HG03558 (cell line): ENCODE results near the gene SLIRP.
"Not testable (repeated sequence)": the region's sequence is repeated elsewhere in the genome, so short reads cannot be mapped to it uniquely, and the experiment has no call there.

ENCODE experiments used
- ATAC-seq: cut with Tn5 transposase; IDR thresholded peaks from one replicate; pipeline ENCODE4 v1.9.1; 2021; ENCODE audit warnings: moderate number of reproducible peaks; ENCODE audit not compliant: unreplicated experiment; ENCODE audit errors: extremely low read depth

Gene SLIRP

DNA sequence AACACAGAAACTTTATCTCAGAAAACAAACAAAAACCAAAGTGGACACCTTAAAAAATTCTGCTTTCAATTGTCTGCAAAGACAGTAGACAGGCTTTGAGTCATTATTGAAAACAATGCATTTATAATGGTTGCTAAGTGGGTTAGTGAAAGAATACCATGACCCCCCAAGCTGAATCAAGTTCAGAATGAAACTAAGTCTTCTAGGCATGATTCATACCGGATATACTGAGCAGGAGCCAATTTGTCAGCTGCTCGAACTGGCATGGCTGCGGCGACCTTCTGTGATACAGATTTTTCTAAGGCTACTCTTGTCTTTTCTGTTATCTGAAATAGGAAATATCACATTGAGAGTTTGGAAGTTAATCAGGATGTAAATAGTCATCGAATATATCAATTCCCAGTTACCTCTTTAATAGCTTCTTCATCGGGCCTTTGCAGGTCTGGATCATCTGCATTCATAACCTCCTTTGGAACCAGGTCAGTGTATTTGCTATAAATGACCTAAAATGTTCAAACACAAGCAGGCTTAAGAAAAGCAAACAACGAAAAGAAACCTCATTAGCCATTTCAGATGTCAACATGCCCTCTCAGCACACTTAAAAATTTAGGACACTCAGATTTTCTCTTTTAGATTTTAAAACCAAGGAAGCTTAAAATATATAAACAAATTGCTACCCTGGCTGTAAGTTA is 30.8 kb downstream of the SLIRP start:
- no peak for ATAC-seq

GRCh38 chr14:77741438-77741837 is 33.5 kb downstream of the SLIRP start:
- no peak for ATAC-seq

- no peak for ATAC-seq
Observed at GRCh38 chr14:77746064-77746702, 38.3 kb downstream of the SLIRP start.

DNA sequence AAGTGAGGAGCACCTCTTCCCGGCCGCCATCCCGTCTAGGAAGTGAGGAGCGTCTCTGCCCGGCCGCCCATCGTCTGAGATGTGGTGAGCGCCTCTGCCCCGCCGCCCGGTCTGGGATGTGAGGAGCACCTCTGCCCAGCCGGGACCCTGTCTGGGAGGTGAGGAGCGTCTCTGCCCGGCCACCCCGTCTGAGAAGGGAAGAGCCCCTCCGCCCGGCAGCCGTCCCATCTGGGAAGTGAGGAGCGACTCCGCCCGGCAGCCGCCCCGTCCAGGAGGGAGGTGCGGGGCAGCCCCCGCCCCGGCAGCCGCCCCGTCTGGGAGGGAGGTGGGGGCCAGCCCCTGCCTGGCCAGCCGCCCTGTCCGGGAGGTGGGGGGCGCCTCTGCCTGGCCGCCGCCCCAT is 39.5 kb downstream of the SLIRP start:
- not testable (repeated sequence) for ATAC-seq

- no peak for ATAC-seq
Observed at GRCh38 chr14:77752266-77752665, 44.4 kb downstream of the SLIRP start.

GRCh38 chr14:77752799-77753516 is 45.1 kb downstream of the SLIRP start:
- no peak for ATAC-seq

DNA sequence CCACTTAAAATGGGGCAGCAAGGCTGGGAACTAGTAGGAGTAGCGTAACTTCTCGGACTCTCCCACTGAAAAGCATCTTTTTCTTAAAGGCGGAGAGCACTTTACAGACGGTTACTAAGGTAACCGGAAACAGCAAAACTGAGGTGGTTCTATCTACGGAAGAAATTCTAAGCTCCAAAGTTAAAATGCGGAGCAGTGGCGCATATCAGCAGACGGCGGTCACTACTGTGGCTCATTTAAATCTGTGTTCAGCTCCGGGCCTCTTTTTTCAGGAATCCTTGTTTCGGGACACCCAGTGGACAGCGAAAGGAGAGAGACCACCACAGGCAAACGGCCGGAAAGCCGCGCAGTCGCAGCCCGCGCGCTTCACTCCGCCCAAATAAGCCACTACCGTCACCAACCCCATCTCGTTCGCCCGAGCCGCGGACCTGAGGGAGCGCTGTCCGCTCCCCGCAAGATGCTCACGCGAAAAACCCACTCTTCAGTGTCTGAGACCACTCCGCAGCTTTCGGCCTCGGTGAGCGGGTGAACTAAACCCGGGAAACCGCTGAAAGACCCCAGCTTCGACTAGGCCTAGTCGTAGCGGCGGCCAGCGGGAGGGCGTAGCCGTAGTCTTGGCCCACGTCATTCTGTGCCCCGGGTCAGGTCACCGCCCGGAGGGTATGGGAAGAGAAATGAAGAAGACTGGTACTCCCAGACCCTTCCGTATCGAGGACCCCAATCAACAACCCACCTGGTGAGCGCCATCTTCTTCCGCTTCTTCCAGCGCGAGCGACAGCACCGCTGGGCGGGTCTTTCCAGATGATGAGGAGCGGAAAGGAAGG is 52.7 kb downstream of the SLIRP start, which contains the start of gene SNW1:
Gene SNW1 (minus strand): TSS at position 776 of the 824 bp plus-strand sequence. CDS start 29 bp downstream, at position 747.
- ATAC-seq: peak; percentile 91

DNA sequence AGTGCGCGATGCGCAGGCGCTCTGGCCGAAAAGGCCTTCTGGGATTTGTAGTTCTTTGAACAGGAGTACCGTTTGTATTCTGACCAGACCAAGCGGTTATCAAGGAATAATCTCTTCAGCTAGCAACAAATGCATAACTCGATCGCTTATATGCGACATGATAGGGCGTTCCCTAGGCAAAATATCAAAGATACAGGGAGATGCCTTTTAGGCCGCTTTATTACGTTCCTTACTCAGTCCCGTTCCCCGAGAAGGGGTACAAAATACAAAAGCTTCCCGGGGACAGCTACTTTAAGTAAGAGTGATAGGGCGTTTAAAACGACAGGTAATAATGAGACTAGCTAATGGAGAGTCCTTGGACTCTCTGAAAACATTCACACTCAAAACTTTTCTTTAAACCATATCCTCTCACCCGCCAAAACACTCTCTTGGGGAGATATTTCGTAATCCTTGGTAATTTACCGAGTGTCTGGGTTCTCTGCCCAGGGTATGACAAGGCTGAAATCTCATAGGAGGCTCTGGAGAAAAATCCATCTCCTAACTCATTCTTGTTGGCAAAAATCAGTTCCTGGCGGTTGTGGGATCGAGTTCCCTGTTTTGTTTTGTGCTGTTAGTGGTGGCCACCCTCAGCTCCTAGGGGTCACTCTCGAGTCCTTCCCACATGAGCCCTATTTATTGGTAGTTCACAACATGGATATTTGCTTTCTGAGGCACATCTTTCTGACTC is 53.5 kb downstream of the SLIRP start:
- ATAC-seq: no peak

- ATAC-seq: no peak
Observed at GRCh38 chr14:77763316-77763715, 55.4 kb downstream of the SLIRP start.

DNA sequence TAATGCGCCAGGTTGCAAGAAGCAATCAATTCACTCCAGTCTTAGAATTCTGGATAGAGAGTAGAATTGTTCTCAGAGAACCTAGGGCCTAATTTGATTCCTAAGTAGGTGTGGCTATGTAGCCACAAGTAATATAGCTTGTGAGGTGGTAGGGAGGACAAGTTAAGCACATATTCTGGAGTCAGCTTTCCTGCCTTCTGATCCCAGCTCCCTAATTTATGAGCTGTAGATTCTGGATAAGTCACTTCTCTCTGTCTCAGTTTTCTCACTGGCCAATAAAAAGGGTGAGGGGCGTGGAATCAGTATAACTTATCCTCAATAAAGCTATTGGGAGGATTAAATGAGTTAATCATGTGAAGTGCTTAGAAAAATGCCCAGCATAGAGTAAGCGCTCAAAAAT is 56.1 kb downstream of the SLIRP start:
- no peak for ATAC-seq
